ENCODE results near the gene MTARC2. TPM values are rescaled to one million over a fixed set of nuclear protein-coding genes. Genes with fewer than 3 reads are reported as not detected.
A peak's percentile ranks its signal among the peaks of the same experiment; 100 is the strongest.

Gene MTARC2
- total and polyA plus RNA-seq, 2 of the 13 experiments (the other 11 are each of a cell fraction or from before 2014, with no cell fraction given) = 8.5 to 10.1 TPM

- no peak for TF ChIP-seq ZBTB20 (CRISPR knock-in tag; IDR thresholded peaks at IDR 0.05; ENCODE audit: borderline replicate concordance, low read depth)
- no peak for TF ChIP-seq LRRFIP1 (CRISPR knock-in tag; conservative IDR thresholded peaks at IDR 0.05)
- TF ChIP-seq PPARG (CRISPR knock-in tag; conservative IDR thresholded peaks at IDR 0.05) = no peak
- TF ChIP-seq SALL2 (CRISPR knock-in tag; IDR thresholded peaks at IDR 0.05) = no peak
- no peak for TF ChIP-seq ZNF7 (CRISPR knock-in tag; IDR thresholded peaks at IDR 0.05)
- TF ChIP-seq MXI1 (IDR thresholded peaks at IDR 0.05; ENCODE audit: borderline replicate concordance, low read depth, low read length) = peak; percentile 17; the same call in 1 of the 3 replicates
- no peak for TF ChIP-seq ATAD3A (CRISPR knock-in tag; IDR thresholded peaks at IDR 0.05)
- TF ChIP-seq HOMEZ (CRISPR knock-in tag; IDR thresholded peaks at IDR 0.05; ENCODE audit: low read depth) = no peak; the same call in 1 of the 2 replicates
- TF ChIP-seq ZNF441 (CRISPR knock-in tag; IDR thresholded peaks at IDR 0.05; ENCODE audit: borderline replicate concordance) = no peak
- no peak for TF ChIP-seq ZNF24 (IDR thresholded peaks at IDR 0.05)
- TF ChIP-seq ZNF850 (CRISPR knock-in tag; conservative IDR thresholded peaks at IDR 0.05) = no peak
- TF ChIP-seq ZNF44 (CRISPR knock-in tag; IDR thresholded peaks at IDR 0.05) = no peak
- TF ChIP-seq ZNF260 (CRISPR knock-in tag; IDR thresholded peaks at IDR 0.05; ENCODE audit: borderline replicate concordance, low read depth) = no peak
- no peak for TF ChIP-seq ZBTB46 (CRISPR knock-in tag; IDR thresholded peaks at IDR 0.05; ENCODE audit: borderline replicate concordance)
- no peak for TF ChIP-seq ZNF225 (CRISPR knock-in tag; IDR thresholded peaks at IDR 0.05)
- 0 out of 2 replicates have a peak, but pooled peaks have one; percentile 23 for TF ChIP-seq DPF2 (CRISPR knock-in tag; IDR thresholded peaks at IDR 0.05; ENCODE audit: borderline replicate concordance, low read depth)
- no peak; the same call in 1 of the 2 replicates for TF ChIP-seq ZBTB26 (CRISPR knock-in tag; IDR thresholded peaks at IDR 0.05; ENCODE audit: borderline replicate concordance)
- no peak for TF ChIP-seq ZBTB14 (CRISPR knock-in tag; IDR thresholded peaks at IDR 0.05)
- no peak for TF ChIP-seq ZBTB2 (CRISPR knock-in tag; IDR thresholded peaks at IDR 0.05; ENCODE audit: low read depth)
These were observed 36.9 kb upstream of the MTARC2 start (continued) for GRCh38 chr1:220711056-220711809.

Data from HepG2 (cell line).